ENCODE data around the gene MTREX.

The MTREX gene

GRCh38 chr5:55385846-55386245 lies 78.1 kb downstream of the MTREX start:
- no peak for DNase-seq

DNA sequence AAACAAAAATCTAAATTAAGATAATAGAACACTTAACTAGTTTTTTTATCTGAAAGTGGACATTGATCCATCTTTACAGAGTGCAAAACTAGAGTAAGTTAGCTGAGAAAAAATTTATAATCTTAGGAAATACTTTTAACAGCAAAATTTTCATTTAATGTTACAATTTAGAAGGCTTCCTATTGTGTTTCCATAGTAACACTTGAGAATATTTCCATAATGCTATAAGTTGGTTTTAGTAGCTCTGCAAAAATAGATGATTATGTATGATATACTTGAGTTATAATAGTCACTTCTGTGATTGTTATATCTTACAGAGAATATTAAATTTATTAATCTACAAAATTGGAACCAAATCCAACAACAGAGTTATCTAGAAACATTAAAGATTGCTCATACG lies 78.6 kb downstream of the MTREX start:
- DNase-seq: no peak

GRCh38 chr5:55387865-55388264 lies 80.1 kb downstream of the MTREX start:
- DNase-seq: no peak

GRCh38 chr5:55391707-55392106 lies 83.9 kb downstream of the MTREX start:
- DNase-seq: no peak

- no peak for DNase-seq
Measured at GRCh38 chr5:55392669-55393068, 84.9 kb downstream of the MTREX start.

- no peak for DNase-seq
Measured at GRCh38 chr5:55393501-55394175, 85.8 kb downstream of the MTREX start.

GRCh38 chr5:55402199-55402598 lies 94.4 kb downstream of the MTREX start:
- DNase-seq: no peak

DNA sequence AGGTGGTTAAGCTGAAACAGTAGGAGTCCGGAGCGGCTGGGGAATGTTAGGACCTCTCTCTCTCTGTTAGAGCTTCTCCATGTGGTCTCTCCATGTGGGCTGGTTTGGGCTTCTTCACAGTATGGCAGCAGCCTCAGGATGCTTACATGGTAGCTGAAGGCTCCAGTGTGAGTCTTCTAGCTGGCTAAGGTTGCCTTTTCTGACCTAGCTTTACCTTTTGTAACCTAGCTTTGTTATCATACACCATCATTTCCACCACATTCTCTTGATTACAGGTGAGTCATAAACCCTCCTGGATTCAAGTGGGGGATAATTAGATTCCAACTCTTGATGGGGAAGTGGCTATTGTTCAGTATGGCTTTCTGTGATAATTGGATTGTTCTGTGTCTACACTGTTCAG lies 98.5 kb downstream of the MTREX start:
- DNase-seq: no peak

DNA sequence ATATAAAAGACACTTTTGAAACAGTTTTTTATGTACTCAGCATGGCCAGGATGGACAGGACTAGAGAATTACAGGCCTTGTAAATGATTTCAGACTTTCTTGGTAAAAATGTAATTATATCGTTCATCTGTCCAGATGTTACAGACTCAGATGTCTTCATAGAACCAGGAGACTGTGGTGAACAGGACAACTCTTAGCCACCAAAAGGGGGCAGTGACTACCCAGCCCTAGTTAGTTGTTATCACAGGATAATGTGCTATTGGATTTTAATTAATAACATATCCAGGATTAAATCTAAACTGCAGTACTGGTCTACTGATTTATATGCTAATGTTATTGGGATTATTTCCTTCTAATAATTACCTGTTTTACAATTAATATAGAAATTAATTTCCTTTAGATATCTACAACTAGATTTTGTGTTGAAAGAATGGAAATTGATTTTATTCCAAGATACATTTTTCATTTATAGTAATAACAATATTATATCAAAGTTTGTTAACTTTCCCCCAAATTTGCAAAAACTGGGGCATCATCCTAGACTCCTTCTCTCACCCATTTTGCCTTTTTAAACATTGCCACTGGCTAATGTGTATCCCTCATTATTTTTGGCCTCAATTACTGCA lies 99.4 kb downstream of the MTREX start:
- DNase-seq: no peak

GRCh38 chr5:55407984-55408383 lies 100.2 kb downstream of the MTREX start:
- no peak for DNase-seq

- no peak for DNase-seq
Measured at GRCh38 chr5:55409775-55410174, 102.0 kb downstream of the MTREX start.

DNA sequence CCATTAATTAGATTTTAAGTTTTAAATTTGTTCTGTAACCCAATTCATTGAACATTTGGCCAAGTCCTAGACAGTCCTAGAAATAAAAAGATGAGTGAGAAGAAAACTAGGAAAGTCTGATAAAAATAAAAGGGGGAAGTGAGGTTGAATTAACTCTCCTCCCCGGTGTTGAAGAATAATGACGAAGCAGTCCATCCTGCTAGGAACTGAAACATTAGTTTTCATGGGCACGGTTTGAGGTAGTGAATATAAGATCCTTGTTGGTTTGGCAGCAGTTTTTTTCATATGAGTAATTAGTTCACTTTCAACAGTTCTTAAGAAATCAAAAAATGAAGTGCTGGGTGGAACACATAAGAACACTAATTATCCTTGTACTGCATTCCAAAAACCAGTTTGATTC lies 103.1 kb downstream of the MTREX start:
- DNase-seq: no peak

DNA sequence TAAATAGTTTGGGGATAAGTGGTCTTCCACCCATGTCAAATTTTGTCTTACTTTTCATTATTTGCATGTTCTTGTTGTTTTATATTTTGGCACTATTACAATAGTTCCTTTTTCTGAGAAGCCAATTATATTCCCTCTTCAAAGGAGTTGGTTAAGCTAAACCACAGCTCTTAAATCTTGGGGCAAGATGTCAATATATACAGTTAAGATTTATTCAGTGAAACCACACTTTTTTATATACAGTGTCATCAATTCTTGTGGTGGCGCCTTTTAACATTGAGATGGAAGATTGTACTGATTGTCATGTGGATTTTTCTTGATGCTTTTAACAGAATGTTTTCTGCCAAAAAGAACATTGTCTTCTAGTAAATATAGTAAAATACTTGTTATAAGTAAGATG lies 104.1 kb downstream of the MTREX start:
- no peak for DNase-seq

- DNase-seq: no peak
Measured at GRCh38 chr5:55413644-55414043, 105.9 kb downstream of the MTREX start.

GRCh38 chr5:55415071-55415470 lies 107.3 kb downstream of the MTREX start:
- no peak for DNase-seq

GRCh38 chr5:55416306-55416705 lies 108.5 kb downstream of the MTREX start:
- no peak for DNase-seq

GRCh38 chr5:55418994-55419968 lies 111.5 kb downstream of the MTREX start:
- no peak for DNase-seq

GRCh38 chr5:55421074-55421529 lies 113.3 kb downstream of the MTREX start:
- DNase-seq: no peak

- DNase-seq: no peak
Measured at GRCh38 chr5:55426455-55426854, 118.7 kb downstream of the MTREX start.

GRCh38 chr5:55427157-55427556 lies 119.4 kb downstream of the MTREX start:
- no peak for DNase-seq

DNA sequence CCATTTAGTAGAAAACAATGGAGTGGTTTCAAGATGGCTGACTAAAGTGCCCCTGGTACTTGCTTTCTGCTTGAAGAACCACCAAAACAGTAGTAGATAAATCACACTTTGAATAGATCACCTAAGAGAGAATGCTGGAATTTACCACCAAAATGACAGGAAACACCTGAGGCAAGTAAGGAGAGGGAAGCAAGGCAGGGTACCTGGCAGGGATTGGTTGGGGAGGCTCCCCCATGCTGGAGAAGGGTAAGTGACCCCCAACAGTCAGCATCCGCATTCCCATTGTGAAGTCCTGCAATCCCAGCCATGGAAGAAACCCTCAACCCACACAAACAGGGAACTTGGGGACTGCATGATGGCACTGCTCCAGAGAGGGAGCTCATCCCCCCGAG lies 121.4 kb downstream of the MTREX start:
- DNase-seq: no peak

DNA sequence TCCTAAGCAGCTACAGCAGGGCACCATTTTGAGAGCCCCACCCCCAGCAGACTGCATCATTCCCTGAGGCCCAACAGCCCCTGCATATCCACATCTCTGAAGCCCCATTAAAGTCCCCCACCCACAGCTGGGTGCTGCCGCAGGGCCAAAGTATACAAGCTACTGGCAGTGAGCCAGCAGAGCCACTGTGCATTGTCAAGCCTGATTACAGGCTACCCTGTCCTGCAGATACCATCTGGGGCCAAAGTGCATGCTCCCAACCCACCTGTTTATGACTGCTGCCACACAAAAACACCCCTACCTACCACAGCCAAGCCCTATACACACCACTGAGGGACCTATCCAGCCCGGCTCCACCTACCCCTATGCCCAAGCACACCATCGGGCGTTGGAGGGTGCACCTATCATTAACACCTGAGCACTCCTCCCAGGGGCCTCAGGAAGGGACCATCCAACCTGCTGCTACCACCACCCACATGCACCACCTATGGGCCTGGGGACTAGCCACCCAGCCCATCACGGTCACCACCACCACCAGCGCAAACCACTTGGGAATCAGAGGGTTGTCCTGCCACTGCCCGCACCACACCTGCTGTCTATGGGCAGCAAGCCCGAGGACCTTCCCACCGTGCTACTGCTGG lies 121.9 kb downstream of the MTREX start:
- DNase-seq: no peak

DNA sequence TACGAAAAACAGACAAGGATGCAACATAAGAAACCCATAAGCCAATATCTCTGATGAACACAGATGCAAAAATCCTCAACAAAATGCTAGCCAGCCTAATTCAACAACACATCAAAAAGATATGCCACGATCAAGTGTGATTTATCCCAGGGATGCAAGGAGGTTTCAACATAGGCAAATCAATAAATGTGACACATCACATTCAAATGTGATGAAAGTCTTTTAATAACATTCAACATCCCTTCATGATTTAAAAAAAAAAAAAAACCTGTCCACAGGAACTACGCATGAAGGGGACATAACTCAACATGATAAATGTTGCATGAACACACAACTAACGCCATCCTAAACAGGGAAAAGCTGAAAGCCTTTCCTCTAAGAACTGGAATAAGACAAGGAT lies 124.8 kb downstream of the MTREX start:
- DNase-seq: no peak
